HG03439 (cell line): ENCODE measurements around the gene SPRING1.
"Not testable (repeated sequence)": the region's sequence is repeated elsewhere in the genome, so short reads cannot be mapped to it uniquely, and the experiment has no call there.

Experiments used
- ATAC-seq: cut with Tn5 transposase; IDR thresholded peaks from one replicate; pipeline ENCODE4 v1.9.1; 2021; ENCODE audit warnings: mild to moderate bottlenecking, moderate library complexity; ENCODE audit not compliant: unreplicated experiment

Gene SPRING1

GRCh38 chr12:116742787-116743186 is 4.9 kb upstream of the SPRING1 start:
- not testable (repeated sequence) for ATAC-seq

GRCh38 chr12:116739381-116739887 is 1.6 kb upstream of the SPRING1 start:
- ATAC-seq, result no peak

- ATAC-seq, result no peak
Observed at GRCh38 chr12:116736962-116737773, 701 bp downstream of the SPRING1 start.

GRCh38 chr12:116735951-116736599 is 1.8 kb downstream of the SPRING1 start:
- ATAC-seq, result no peak

GRCh38 chr12:116735084-116735483 is 2.8 kb downstream of the SPRING1 start:
- ATAC-seq, result no peak

- no peak for ATAC-seq
Observed at GRCh38 chr12:116734156-116734768, 3.6 kb downstream of the SPRING1 start.

GRCh38 chr12:116731801-116732200 is 6.1 kb downstream of the SPRING1 start:
- no peak for ATAC-seq

- ATAC-seq, result no peak
Observed at GRCh38 chr12:116727891-116728290, 10.0 kb downstream of the SPRING1 start.

GRCh38 chr12:116727261-116727660 is 10.6 kb downstream of the SPRING1 start:
- ATAC-seq, result no peak

GRCh38 chr12:116726694-116727093 is 11.2 kb downstream of the SPRING1 start:
- no peak for ATAC-seq

- no peak for ATAC-seq
Observed at GRCh38 chr12:116722245-116722644, 15.6 kb downstream of the SPRING1 start.

GRCh38 chr12:116719731-116720528 is 17.9 kb downstream of the SPRING1 start:
- no peak for ATAC-seq

GRCh38 chr12:116718655-116719454 is 19.0 kb downstream of the SPRING1 start:
- ATAC-seq, result no peak

GRCh38 chr12:116717466-116718437 is 20.1 kb downstream of the SPRING1 start:
- ATAC-seq, result no peak

- ATAC-seq, result no peak
Observed at GRCh38 chr12:116714175-116714574, 23.7 kb downstream of the SPRING1 start.

GRCh38 chr12:116713527-116713926 is 24.3 kb downstream of the SPRING1 start:
- ATAC-seq, result no peak

- ATAC-seq, result no peak
Observed at GRCh38 chr12:116712458-116713303, 25.2 kb downstream of the SPRING1 start.
